Psoas muscle (tissue), 8 donors: ENCODE measurements around the gene SV2B. TPM values are rescaled to one million over a fixed set of nuclear protein-coding genes. Genes with fewer than 3 reads are reported as not detected.

Source experiments
- ATAC-seq, 4 donors: fragments of 200-7000 bp; cut with Tn5 transposase; one replicate each; pipeline ENCODE4 v1.9.1; 2020; ENCODE audit warnings: moderate library complexity in 3 of 4, mild to moderate bottlenecking in 2 of 4
- DNase-seq, 2 donors: peaks; one replicate each; pipeline ENCODE4 v3.0.0-alpha.2; 2020
- H3K27ac ChIP-seq: fragments of 200-600 bp; one replicate; pipeline ENCODE4 v1.8.0; 2022
- H3K27me3 ChIP-seq, 3 donors: fragments of 200-600 bp in 1 of 3; one replicate each; pipeline versions ENCODE4 v1.6.1 to v1.8.0; 2013 to 2022; ENCODE audit warnings: low read length in 2 of 3, mild to moderate bottlenecking in 2 of 3, moderate library complexity in 1 of 3; ENCODE audit not compliant: insufficient read depth in 3 of 3
- H3K36me3 ChIP-seq, 2 donors: fragments of 200-600 bp in 1 of 2; one replicate each; pipeline versions ENCODE4 v1.6.1 to v1.8.0; 2013 to 2022; ENCODE audit warnings: low read depth in 1 of 2, mild to moderate bottlenecking in 1 of 2, moderate library complexity in 1 of 2; ENCODE audit not compliant: insufficient read depth in 1 of 2
- H3K4me1 ChIP-seq: fragments of 200-600 bp; one replicate; pipeline ENCODE4 v1.8.0; 2022
- H3K4me3 ChIP-seq: fragments of 200-600 bp; one replicate; pipeline ENCODE4 v1.8.0; 2022; ENCODE audit warnings: mild to moderate bottlenecking
- H3K9me3 ChIP-seq: fragments of 200-600 bp; one replicate; pipeline ENCODE4 v1.8.0; 2022
- CTCF ChIP-seq: fragments of 200-600 bp; IDR thresholded peaks from one replicate; pipeline ENCODE4 v1.8.0; 2022; ENCODE audit warnings: antibody characterized with exemption
- WGBS, 3 donors: extraction: QIAGEN DNeasy Blood & Tissue Kit; methylation state at CpG; one replicate each; pipeline versions ENCODE4 v1.1.6 to v1.1.7; 2013; 5-methylcytosine and 5-hydroxymethylcytosine counted together
- intact Hi-C, 2 donors: fragments of 100-400 bp; cut with DNase I; formaldehyde crosslinking; loops; one replicate each; pipeline versions ENCODE4 v1.11.0 to v1.14.2; 2022
- polyA plus RNA-seq, 3 donors: library from polyadenylated mRNA; stranded (reverse); fragments of 200-250 nt; gene quantifications; one replicate each; pipeline ENCODE4 v1.2.3, GENCODE V29; 2013
- total RNA-seq, 4 donors: library from RNA; stranded (reverse); fragmentation: NEBNext Ultra II Directional in 2 of 4; extraction: Animal tissue kit (Norgen Biotek cat#: 25700) in 2 of 4; gene quantifications; one replicate each; pipeline versions ENCODE4 v1.2.1 to v1.2.4, GENCODE V29; 2021 to 2023
- donor health status: healthy with polysubstance abuse.
- donor health status: DM: no; HTN: no; CAD: no; lungs with moderate emphysema.
- donor health status: Bipolar disorder and iron deficiency.
- donor health status: healthy.
- donor health status: DM: yes; HTN: yes; CAD: no.
- donor health status: DM: no; HTN: no; CAD: no.
- donor health status: DM: no; HTN: no; CAD: no.
- donor health status: DM: yes; HTN: yes; CAD: no.

The SV2B gene
- total and polyA plus RNA-seq, 7 donors = 0.25 to 10.1 (median 2.1) TPM

GRCh38 chr15:91192690-91193377, 92.8 kb downstream of the SV2B start:
- H3K27ac ChIP-seq = no peak overlapping the region
- DNase-seq (no peak), ATAC-seq (no peak)
- TF ChIP-seq CTCF = no peak
- H3K27me3 ChIP-seq = no peaks in the 10 kb centered on the region
- no peaks in the 10 kb centered on the region for H3K36me3 ChIP-seq
- H3K4me1 ChIP-seq = no peaks in the 10 kb centered on the region
- no peaks in the 10 kb centered on the region for H3K9me3 ChIP-seq
- no peak overlapping the region for H3K4me3 ChIP-seq
- WGBS, 3 donors = 72 to 78% (median 75%) methylated on average over 11 of the region's 11 CpGs
- intact Hi-C loops = loop anchor here in 1 of 2 donors (10.0 kb wide), 1 partner anchor 48 kb away; no protein-coding TSS in a partner anchor

- H3K27me3 ChIP-seq = no peaks in the 10 kb centered on the region
- no peak for ATAC-seq
- no peaks in the 10 kb centered on the region for H3K4me1 ChIP-seq
- no peak overlapping the region for H3K27ac ChIP-seq
- no peaks in the 10 kb centered on the region for H3K9me3 ChIP-seq
- TF ChIP-seq CTCF = no peak
- no peaks in the 10 kb centered on the region for H3K36me3 ChIP-seq
- no peak for DNase-seq
- 22 to 27% (median 22%) methylated on average over 2 of the region's 2 CpGs for WGBS, 3 donors
- intact Hi-C loops = loop anchor here in 1 of 2 donors (10.0 kb wide), 1 partner anchor 49 kb away; no protein-coding TSS in a partner anchor
- H3K4me3 ChIP-seq = no peak overlapping the region
These were observed 93.3 kb downstream of the SV2B start for GRCh38 chr15:91193378-91193720.

DNA sequence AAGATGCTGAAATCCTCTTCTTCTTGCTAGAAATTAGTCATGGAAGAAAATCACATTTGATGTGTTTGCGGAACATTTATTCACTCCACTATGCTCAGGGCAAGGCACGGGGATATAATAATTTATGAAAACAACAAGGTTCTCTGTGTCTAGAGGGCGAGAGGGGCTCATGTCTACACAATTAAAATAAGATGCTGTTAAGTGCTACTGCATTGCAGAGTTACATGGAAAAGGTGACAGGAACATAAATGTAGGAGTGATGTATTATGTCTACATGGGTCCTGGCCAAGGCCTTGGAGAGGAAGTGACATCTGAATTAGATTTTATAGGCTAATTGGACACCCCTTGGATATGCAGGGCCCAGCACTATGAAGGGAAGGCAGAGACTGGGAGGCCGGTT, 96.1 kb downstream of the SV2B start:
- no peaks in the 10 kb centered on the region for H3K36me3 ChIP-seq
- H3K4me3 ChIP-seq = no peak overlapping the region
- H3K27ac ChIP-seq = no peak overlapping the region
- no peak for DNase-seq
- H3K9me3 ChIP-seq = no peaks in the 10 kb centered on the region
- ATAC-seq = no peak
- 56 to 73% (median 63%) methylated on average over 4 of the region's 4 CpGs for WGBS, 3 donors
- H3K4me1 ChIP-seq = no peaks in the 10 kb centered on the region
- no peak for TF ChIP-seq CTCF
- no peaks in the 10 kb centered on the region for H3K27me3 ChIP-seq
- intact Hi-C loops = loop anchor here in 1 of 2 donors (10.0 kb wide), 1 partner anchor 51 kb away; no protein-coding TSS in a partner anchor

DNA sequence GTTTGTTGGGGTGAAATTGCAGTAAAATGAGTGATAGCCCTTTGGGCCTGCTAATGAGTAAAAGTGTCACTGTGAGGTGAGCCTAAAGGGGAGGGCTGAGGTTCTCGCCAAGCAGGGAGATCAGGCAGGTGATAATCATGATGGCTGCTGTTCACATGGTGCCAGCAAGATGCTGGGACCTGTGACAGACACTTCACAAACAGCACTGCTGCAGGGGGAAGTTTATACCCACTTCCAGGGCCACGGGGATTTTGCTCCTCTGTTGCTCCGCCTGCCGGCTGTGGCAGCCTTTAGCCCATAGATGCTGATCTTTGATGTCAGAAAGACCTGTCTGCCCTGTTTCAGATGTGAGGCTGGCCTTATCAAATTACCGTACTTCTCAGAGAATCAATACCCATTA, 96.7 kb downstream of the SV2B start:
- DNase-seq (no peak), ATAC-seq (no peak)
- H3K27me3 ChIP-seq = no peaks in the 10 kb centered on the region
- intact Hi-C loops = loop anchor here in 1 of 2 donors (10.0 kb wide), 1 partner anchor 52 kb away; no protein-coding TSS in a partner anchor
- TF ChIP-seq CTCF = no peak
- H3K4me3 ChIP-seq = no peak overlapping the region
- no peak overlapping the region for H3K27ac ChIP-seq
- no peaks in the 10 kb centered on the region for H3K4me1 ChIP-seq
- H3K36me3 ChIP-seq = no peaks in the 10 kb centered on the region
- H3K9me3 ChIP-seq = no peaks in the 10 kb centered on the region
- WGBS, 3 donors = 45 to 60% (median 58%) methylated on average over 5 of the region's 5 CpGs

DNA sequence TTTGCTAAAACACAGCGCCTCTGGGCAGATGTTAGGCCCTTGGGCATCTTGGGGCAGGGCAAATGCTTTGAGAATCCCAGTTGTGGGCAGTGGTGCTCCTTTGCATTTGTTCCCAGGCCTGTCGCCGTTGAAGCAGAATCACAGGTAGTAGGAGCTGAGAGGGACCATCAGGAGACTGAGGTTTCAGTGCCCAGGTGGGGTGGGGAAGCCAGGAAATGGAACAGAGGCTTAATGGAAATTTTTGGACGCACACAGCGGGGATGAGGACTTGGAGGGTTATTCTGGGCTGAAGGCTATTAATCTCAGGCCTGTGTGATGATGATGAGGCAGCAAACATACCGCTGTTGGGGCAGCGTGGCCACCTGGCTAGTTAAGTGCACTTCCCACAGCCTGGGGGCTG, 99.5 kb downstream of the SV2B start:
- TF ChIP-seq CTCF = no peak
- H3K4me1 ChIP-seq = no peaks in the 10 kb centered on the region
- intact Hi-C loops = loop anchor here in 1 of 2 donors (10.0 kb wide), 1 partner anchor 55 kb away; no protein-coding TSS in a partner anchor
- WGBS, 3 donors = 74 to 83% (median 83%) methylated on average over 7 of the region's 7 CpGs
- H3K9me3 ChIP-seq = no peaks in the 10 kb centered on the region
- H3K4me3 ChIP-seq = no peak overlapping the region
- DNase-seq (no peak), ATAC-seq (no peak)
- H3K27ac ChIP-seq = no peak overlapping the region
- no peaks in the 10 kb centered on the region for H3K36me3 ChIP-seq
- H3K27me3 ChIP-seq = no peaks in the 10 kb centered on the region
